Neural progenitor cell (in vitro differentiated cells): ENCODE results near the gene SNCG.

ENCODE experiments used
- EZH2 ChIP-seq: fragments of 200-600 bp; sonication (generic); IDR thresholded peaks from 2 replicates; pipeline ENCODE4 v1.6.1; 2017; ENCODE audit warnings: antibody characterized with exemption, mild to moderate bottlenecking, moderate library complexity
- EZH2phosphoT487 ChIP-seq: fragments of 200-600 bp; sonication (generic); IDR thresholded peaks from 2 replicates; pipeline ENCODE4 v1.6.1; 2017; ENCODE audit warnings: antibody characterized with exemption
- TF ChIP-seq, protein P1 (sequence below): fragments of 200-600 bp; sonication (generic); IDR thresholded peaks from 2 replicates; pipeline ENCODE4 v1.5.1; 2017; ENCODE audit warnings: antibody characterized with exemption, mild to moderate bottlenecking

GRCh38 chr10:86972613-86973380, 14.4 kb downstream of the SNCG start:
- TF ChIP-seq, protein P1, sequence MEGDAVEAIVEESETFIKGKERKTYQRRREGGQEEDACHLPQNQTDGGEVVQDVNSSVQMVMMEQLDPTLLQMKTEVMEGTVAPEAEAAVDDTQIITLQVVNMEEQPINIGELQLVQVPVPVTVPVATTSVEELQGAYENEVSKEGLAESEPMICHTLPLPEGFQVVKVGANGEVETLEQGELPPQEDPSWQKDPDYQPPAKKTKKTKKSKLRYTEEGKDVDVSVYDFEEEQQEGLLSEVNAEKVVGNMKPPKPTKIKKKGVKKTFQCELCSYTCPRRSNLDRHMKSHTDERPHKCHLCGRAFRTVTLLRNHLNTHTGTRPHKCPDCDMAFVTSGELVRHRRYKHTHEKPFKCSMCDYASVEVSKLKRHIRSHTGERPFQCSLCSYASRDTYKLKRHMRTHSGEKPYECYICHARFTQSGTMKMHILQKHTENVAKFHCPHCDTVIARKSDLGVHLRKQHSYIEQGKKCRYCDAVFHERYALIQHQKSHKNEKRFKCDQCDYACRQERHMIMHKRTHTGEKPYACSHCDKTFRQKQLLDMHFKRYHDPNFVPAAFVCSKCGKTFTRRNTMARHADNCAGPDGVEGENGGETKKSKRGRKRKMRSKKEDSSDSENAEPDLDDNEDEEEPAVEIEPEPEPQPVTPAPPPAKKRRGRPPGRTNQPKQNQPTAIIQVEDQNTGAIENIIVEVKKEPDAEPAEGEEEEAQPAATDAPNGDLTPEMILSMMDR = no peak
- TF ChIP-seq EZH2phosphoT487 = no peak
- TF ChIP-seq EZH2 = no peak
